H1 (cell line): ENCODE measurements around the gene BIN2. TPM values are rescaled to one million over a fixed set of nuclear protein-coding genes. Genes with fewer than 3 reads are reported as not detected.

Source experiments
- CTCF ChIA-PET: fragments of 300-600 bp; sonication (Branson Sonifier 250); formaldehyde crosslinking; loops from one replicate; lab custom pipeline; 2021; ENCODE audit not compliant: partially characterized antibody; lab: Charles Lee
- POLR2A ChIA-PET: fragments of 300-600 bp; sonication (Branson Sonifier 250); formaldehyde crosslinking; loops from one replicate; lab custom pipeline; 2021; ENCODE audit warnings: inconsistent platforms; ENCODE audit not compliant: partially characterized antibody; lab: Charles Lee
- DNase-seq, 2 experiments: peaks; one replicate each; pipeline versions ENCODE4 v3.0.0 to v3.0.0-alpha.2; 2010 to 2022; ENCODE audit warnings: low spot score in 2 of 2, low read depth in 1 of 2, mixed read lengths in 1 of 2
- FAIRE-seq: peaks from 2 replicates; lab custom pipeline; 2011; peaks lifted over from hg19 to GRCh38; lab: Jason Lieb, UNC
- H2AFZ ChIP-seq: 2 replicates; pipeline ENCODE4 v1.8.1; 2012; ENCODE audit warnings: low read length, inconsistent platforms
- H2AK5ac ChIP-seq: 2 replicates; pipeline ENCODE4 v1.6.1; 2013; ENCODE audit warnings: low read depth, low read length
- H2BK120ac ChIP-seq: replicated peaks from 2 replicates; pipeline ENCODE3; 2013; ENCODE audit warnings: low read depth, low read length, inconsistent platforms
- H2BK12ac ChIP-seq: 2 replicates; pipeline ENCODE4 v1.6.1; 2013; ENCODE audit warnings: low read depth, low read length
- H2BK15ac ChIP-seq: 2 replicates; pipeline ENCODE4 v1.6.1; 2013; ENCODE audit warnings: low read length
- H2BK20ac ChIP-seq: 2 replicates; pipeline ENCODE4 v1.6.1; 2013; ENCODE audit warnings: low read length
- H2BK5ac ChIP-seq: 2 replicates; pipeline ENCODE4 v1.6.1; 2013; ENCODE audit warnings: low read depth, low read length
- H3K14ac ChIP-seq: 2 replicates; pipeline ENCODE4 v1.6.1; 2013; ENCODE audit warnings: inconsistent platforms; ENCODE audit not compliant: insufficient read length
- H3K18ac ChIP-seq: 2 replicates; pipeline ENCODE4 v1.6.1; 2013; ENCODE audit warnings: low read length; ENCODE audit errors: extremely low read depth
- H3K23ac ChIP-seq: 2 replicates; pipeline ENCODE4 v1.6.1; 2013; ENCODE audit warnings: inconsistent platforms; ENCODE audit not compliant: insufficient read length
- H3K23me2 ChIP-seq: 2 replicates; pipeline ENCODE4 v1.6.1; 2013; ENCODE audit warnings: low read depth, low read length
- H3K27ac ChIP-seq: 2 replicates; pipeline ENCODE4 v1.6.1; 2011; ENCODE audit warnings: low read depth, low read length, inconsistent platforms
- H3K27me3 ChIP-seq, 4 experiments: replicated peaks in 1 of 4; 1 replicate in 1 of 4; 2 replicates in 3 of 4; pipeline versions ENCODE4 v1.6.1 to v1.8.1; 2011 to 2013; ENCODE audit warnings: low read length in 3 of 4, mild to moderate bottlenecking in 3 of 4, inconsistent platforms in 2 of 4, mixed read lengths in 2 of 4, moderate library complexity in 1 of 4; ENCODE audit not compliant: control insufficient read depth in 3 of 4, insufficient read depth in 3 of 4; ENCODE audit errors: extremely low read depth in 1 of 4
- H3K36me3 ChIP-seq, 4 experiments: 2 replicates each; pipeline versions ENCODE4 v1.6.1 to v1.8.1; 2011 to 2013; ENCODE audit warnings: mild to moderate bottlenecking in 4 of 4, low read length in 3 of 4, moderate library complexity in 2 of 4, control low read depth in 1 of 4, inconsistent platforms in 1 of 4; ENCODE audit not compliant: insufficient read depth in 4 of 4, control insufficient read depth in 2 of 4
- H3K4ac ChIP-seq: replicated peaks from 2 replicates; pipeline ENCODE3; 2013; ENCODE audit warnings: low read length, low read depth, mixed read lengths, inconsistent platforms; ENCODE audit not compliant: insufficient read length
- H3K4me1 ChIP-seq, 4 experiments: replicated peaks in 1 of 4; 1 replicate in 1 of 4; 2 replicates in 3 of 4; pipeline versions ENCODE4 v1.6.1 to v1.8.1; 2011 to 2013; ENCODE audit warnings: low read length in 3 of 4, inconsistent platforms in 2 of 4, mixed read lengths in 1 of 4; ENCODE audit not compliant: insufficient read depth in 4 of 4, control insufficient read depth in 3 of 4
- H3K4me2 ChIP-seq, 2 experiments: 2 replicates each; pipeline versions ENCODE4 v1.6.1 to v1.8.1; 2011 to 2013; ENCODE audit warnings: low read depth in 2 of 2, low read length in 2 of 2, control low read depth in 1 of 2, inconsistent platforms in 1 of 2, mild to moderate bottlenecking in 1 of 2; ENCODE audit not compliant: insufficient read depth in 1 of 2
- H3K4me3 ChIP-seq, 4 experiments: fragments of 200-600, 300-600 bp in 1 of 4; sonication (generic), shearing (Covaris generic), sonication (Bioruptor Twin) in 1 of 4; 2 replicates each; pipeline versions ENCODE4 v1.5.1 to v1.8.1; 2011 to 2016; ENCODE audit warnings: low read length in 4 of 4, low read depth in 3 of 4, control low read depth in 2 of 4, inconsistent platforms in 2 of 4, mild to moderate bottlenecking in 2 of 4, mixed read lengths in 1 of 4, moderate library complexity in 1 of 4; ENCODE audit not compliant: insufficient read depth in 2 of 4; ENCODE audit errors: extremely low read depth in 1 of 4
- H3K56ac ChIP-seq: replicated peaks from 2 replicates; pipeline ENCODE3; 2013; ENCODE audit warnings: low read depth, mild to moderate bottlenecking, mixed read lengths, low read length, inconsistent platforms; ENCODE audit not compliant: insufficient read length
- H3K79me1 ChIP-seq: 2 replicates; pipeline ENCODE4 v1.6.1; 2013; ENCODE audit warnings: low read depth, low read length, control low read depth
- H3K79me2 ChIP-seq, 2 experiments: 2 replicates each; pipeline versions ENCODE4 v1.6.1 to v1.8.1; 2012 to 2013; ENCODE audit warnings: low read length in 2 of 2, mild to moderate bottlenecking in 2 of 2, inconsistent platforms in 1 of 2; ENCODE audit not compliant: insufficient read depth in 2 of 2, control insufficient read depth in 1 of 2
- H3K9ac ChIP-seq, 4 experiments: replicated peaks in 1 of 4; 1 replicate in 1 of 4; 2 replicates in 3 of 4; pipeline versions ENCODE4 v1.6.1 to v1.8.1; 2011 to 2013; ENCODE audit warnings: low read depth in 3 of 4, low read length in 3 of 4, control low read depth in 2 of 4, mild to moderate bottlenecking in 2 of 4, moderate library complexity in 2 of 4, inconsistent platforms in 1 of 4; ENCODE audit errors: extremely low read depth in 1 of 4
- H3K9me3 ChIP-seq, 2 experiments: 2 replicates each; pipeline versions ENCODE4 v1.6.1 to v1.8.1; 2012 to 2013; ENCODE audit warnings: mild to moderate bottlenecking in 2 of 2, moderate library complexity in 2 of 2, control low read depth in 1 of 2, inconsistent platforms in 1 of 2, low read depth in 1 of 2, low read length in 1 of 2, mixed read lengths in 1 of 2; ENCODE audit not compliant: insufficient read depth in 2 of 2
- H4K20me1 ChIP-seq, 2 experiments: replicated peaks in 1 of 2; 2 replicates each; pipeline versions ENCODE3 to v1.8.1; 2011 to 2013; ENCODE audit warnings: inconsistent platforms in 2 of 2, low read length in 2 of 2, mild to moderate bottlenecking in 1 of 2; ENCODE audit not compliant: insufficient read depth in 2 of 2, control insufficient read depth in 1 of 2
- H4K5ac ChIP-seq: 2 replicates; pipeline ENCODE4 v1.6.1; 2013; ENCODE audit warnings: low read length, low read depth, mixed read lengths, inconsistent platforms; ENCODE audit not compliant: insufficient read length
- H4K8ac ChIP-seq: 2 replicates; pipeline ENCODE4 v1.8.0; 2013; ENCODE audit warnings: mild to moderate bottlenecking, moderate library complexity, low read length, inconsistent platforms; ENCODE audit not compliant: insufficient read depth; ENCODE audit errors: extremely low read depth
- H4K91ac ChIP-seq: replicated peaks from 2 replicates; pipeline ENCODE3; 2013; ENCODE audit warnings: low read length, mixed read lengths, inconsistent platforms; ENCODE audit not compliant: insufficient read length
- CTCF ChIP-seq, 3 experiments: IDR thresholded peaks; 1 replicate in 2 of 3; 2 replicates in 1 of 3; pipeline versions ENCODE4 v1.5.1 to v1.6.1; 2011; ENCODE audit warnings: low read length in 3 of 3, mild to moderate bottlenecking in 3 of 3, inconsistent platforms in 2 of 3, low read depth in 1 of 3, moderate library complexity in 1 of 3; ENCODE audit not compliant: insufficient read depth in 1 of 3; ENCODE audit errors: control extremely low read depth in 1 of 3
- RAD21 ChIP-seq, 2 experiments: IDR thresholded peaks in 1 of 2; conservative IDR thresholded peaks in 1 of 2; 2 replicates each; pipeline ENCODE4 v1.6.1; 2011; ENCODE audit warnings: low read depth in 2 of 2, low read length in 2 of 2, improper control_type of control experiment in 1 of 2, inconsistent platforms in 1 of 2, mild to moderate bottlenecking in 1 of 2, moderate library complexity in 1 of 2
- TBP ChIP-seq: IDR thresholded peaks from 2 replicates; pipeline ENCODE4 v1.6.1; 2011; ENCODE audit warnings: low read depth, low read length, improper control_type of control experiment
- WGBS, 2 experiments: shearing (Covaris generic) in 1 of 2; methylation state at CpG; one replicate each; pipeline versions ENCODE4 v1.1.6 to v1.1.7; 2013 to 2015; ENCODE audit warnings: low lambda C conversion rate in 2 of 2, mixed read lengths in 2 of 2, inconsistent platforms in 1 of 2, low coverage in 1 of 2, missing lambda C conversion rate in 1 of 2; ENCODE audit not compliant: insufficient replicate concordance in 2 of 2, insufficient coverage in 1 of 2, insufficient read length in 1 of 2; ENCODE audit errors: extremely low coverage in 1 of 2, missing lambda C conversion rate in 1 of 2; 5-methylcytosine and 5-hydroxymethylcytosine counted together
- polyA plus RNA-seq, 7 experiments: library from polyadenylated mRNA; depleted of rRNA in 3 of 7; stranded (reverse) in 5 of 7; unstranded in 2 of 7; fragments of >200 nt in 5 of 7; fragments of 200-250 nt in 2 of 7; gene quantifications; 1 replicate in 5 of 7; 2 replicates in 1 of 7; 4 replicates in 1 of 7; pipeline versions ENCODE4 v1.2.1 to v1.2.3, GENCODE V29; 2011 to 2013; ENCODE audit warnings: missing spikeins in 2 of 7, mixed read lengths in 2 of 7
- total RNA-seq: library from RNA; stranded (reverse); fragmentation: NEBNext Ultra II Directional; extraction: Animal tissue kit (Norgen Biotek cat#: 25700); gene quantifications from 2 replicates; pipeline ENCODE4 v1.2.1, GENCODE V29; 2021

Gene BIN2
- total and polyA plus RNA-seq, 2 of the 8 experiments (the other 6 are each of a cell fraction or from before 2014, with no cell fraction given): not detected

- H2BK15ac ChIP-seq: no peak overlapping the region
- no peak overlapping the region for H3K4ac ChIP-seq
- H4K5ac ChIP-seq: no peak overlapping the region
- no peak overlapping the region for H4K91ac ChIP-seq
- H4K20me1 ChIP-seq: no peaks in the 10 kb centered on the region
- H3K27me3 ChIP-seq: no peaks in the 10 kb centered on the region
- no peak for DNase-seq
- H2AK5ac ChIP-seq: no peak overlapping the region
- H3K23ac ChIP-seq: no peak overlapping the region
- no peak overlapping the region for H3K4me2 ChIP-seq
- H2BK120ac ChIP-seq: no peak overlapping the region
- H4K8ac ChIP-seq: no peak overlapping the region
- no peak overlapping the region for H2BK12ac ChIP-seq
- H3K4me3 ChIP-seq: no peak overlapping the region
- H3K9ac ChIP-seq: no peak overlapping the region; a peak in 1 of 7 replicates
- 73% methylated on average over 8 of the region's 8 CpGs; no CpG with 5 or more reads in 1 of the 2 experiments for WGBS, 2 experiments
- no peaks in the 10 kb centered on the region for H3K79me2 ChIP-seq
- no peaks in the 10 kb centered on the region for H3K9me3 ChIP-seq
- H3K23me2 ChIP-seq: no peaks in the 10 kb centered on the region
- no peak overlapping the region for H3K14ac ChIP-seq
- ChIA-PET CTCF (interaction anchor here (0.6 to 4.4 kb wide), 10 partner anchors 8 to 314 kb away, joined by 3 to 44 read pairs (median 3); no protein-coding TSS in a partner anchor), POLR2A (interaction anchor here (1.1 to 1.4 kb wide), 3 partner anchors 9 to 11 kb away, joined by 3 to 4 read pairs (median 3); no protein-coding TSS in a partner anchor)
- H3K27ac ChIP-seq: no peak overlapping the region
- H3K4me1 ChIP-seq: no peaks in the 10 kb centered on the region; a peak in 1 of 7 replicates
- H3K36me3 ChIP-seq: peaks cover 0 to 17% (median 3%) of the 10 kb centered on the region in 4 experiments; a peak in 4 of 8 replicates
- H2BK5ac ChIP-seq: no peak overlapping the region
- H3K56ac ChIP-seq: no peak overlapping the region
- TF ChIP-seq RAD21 (IDR thresholded peaks at IDR 0.05 in 1 of 2, conservative IDR thresholded peaks at IDR 0.05 in 1 of 2; ENCODE audit: low read depth in 2 of 2, low read length in 2 of 2): peak in 1 of 2 experiments; percentile 4; a peak in 1 of 4 replicates
- TF ChIP-seq CTCF (IDR thresholded peaks at IDR 0.05; ENCODE audit: control extremely low read depth in 1 of 3, insufficient read depth in 1 of 3, low read depth in 1 of 3, low read length in 3 of 3): 0 out of 4 replicates have a peak, but pooled peaks of 1 of the 3 experiments have one; percentile 11
- no peak for TF ChIP-seq TBP
- H3K79me1 ChIP-seq: no peaks in the 10 kb centered on the region
- no peak overlapping the region for H2BK20ac ChIP-seq
- H3K18ac ChIP-seq: no peak overlapping the region
- H2AFZ ChIP-seq: no peak overlapping the region
- no peak for FAIRE-seq
These were observed 37.4 kb upstream of the BIN2 start for GRCh38 chr12:51361161-51362016.
